Stimulated activated CD8-positive, alpha-beta memory T cell treated with anti-CD3 and anti-CD28 coated beads, Interleukin-12 subunit alpha, Interleukin-12 subunit beta, amount 100 ng/mL, for 1 hour (primary cell): Measurements from ENCODE around the gene FOXJ2.
"Not testable (repeated sequence)": the region's sequence is repeated elsewhere in the genome, so short reads cannot be mapped to it uniquely, and the experiment has no call there.

Source experiments
- DNase-seq: peaks from one replicate; pipeline ENCODE4 v3.0.0-alpha.2; 2020; ENCODE audit warnings: low read depth

The FOXJ2 gene

GRCh38 chr12:8030189-8030588, 2.3 kb upstream of the FOXJ2 start:
- DNase-seq: no peak

DNA sequence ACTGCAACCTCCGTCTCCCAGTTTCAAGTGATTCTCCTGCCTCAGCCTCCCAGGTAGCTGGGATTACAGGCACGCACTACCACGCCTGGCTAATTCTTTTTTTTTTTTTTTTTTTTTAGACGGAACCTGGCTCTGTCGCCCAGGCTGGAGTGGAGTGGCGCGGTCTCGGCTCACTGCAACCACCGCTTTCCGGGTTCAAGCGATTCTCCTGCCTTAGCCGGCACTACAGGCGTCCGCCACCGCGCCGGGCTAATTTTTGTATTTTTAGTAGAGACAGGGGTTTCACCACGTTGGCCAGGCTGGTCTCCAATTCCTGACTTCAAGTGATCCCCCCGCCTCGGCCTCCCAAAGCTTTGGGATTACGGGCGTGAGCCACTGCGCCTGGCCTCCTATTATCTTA, 1.5 kb upstream of the FOXJ2 start:
- not testable (repeated sequence) for DNase-seq

DNA sequence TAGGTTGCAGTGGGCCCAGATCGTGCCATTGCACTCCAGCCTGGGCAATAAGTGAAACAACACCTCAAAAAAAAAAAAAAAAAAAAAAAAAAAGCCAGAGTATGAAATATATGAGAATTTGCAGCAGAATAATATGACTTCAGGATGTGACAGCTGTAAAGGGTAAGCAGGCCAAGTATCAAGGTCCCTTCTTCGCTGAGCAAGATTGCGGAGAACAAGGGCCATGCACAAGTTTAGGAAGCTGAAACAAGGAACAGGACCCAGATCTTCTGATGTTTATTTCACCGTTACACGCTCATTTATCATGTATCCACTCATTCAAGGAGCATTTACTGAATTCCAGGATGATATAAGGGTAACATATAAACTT, 659 bp upstream of the FOXJ2 start:
- no peak for DNase-seq

DNA sequence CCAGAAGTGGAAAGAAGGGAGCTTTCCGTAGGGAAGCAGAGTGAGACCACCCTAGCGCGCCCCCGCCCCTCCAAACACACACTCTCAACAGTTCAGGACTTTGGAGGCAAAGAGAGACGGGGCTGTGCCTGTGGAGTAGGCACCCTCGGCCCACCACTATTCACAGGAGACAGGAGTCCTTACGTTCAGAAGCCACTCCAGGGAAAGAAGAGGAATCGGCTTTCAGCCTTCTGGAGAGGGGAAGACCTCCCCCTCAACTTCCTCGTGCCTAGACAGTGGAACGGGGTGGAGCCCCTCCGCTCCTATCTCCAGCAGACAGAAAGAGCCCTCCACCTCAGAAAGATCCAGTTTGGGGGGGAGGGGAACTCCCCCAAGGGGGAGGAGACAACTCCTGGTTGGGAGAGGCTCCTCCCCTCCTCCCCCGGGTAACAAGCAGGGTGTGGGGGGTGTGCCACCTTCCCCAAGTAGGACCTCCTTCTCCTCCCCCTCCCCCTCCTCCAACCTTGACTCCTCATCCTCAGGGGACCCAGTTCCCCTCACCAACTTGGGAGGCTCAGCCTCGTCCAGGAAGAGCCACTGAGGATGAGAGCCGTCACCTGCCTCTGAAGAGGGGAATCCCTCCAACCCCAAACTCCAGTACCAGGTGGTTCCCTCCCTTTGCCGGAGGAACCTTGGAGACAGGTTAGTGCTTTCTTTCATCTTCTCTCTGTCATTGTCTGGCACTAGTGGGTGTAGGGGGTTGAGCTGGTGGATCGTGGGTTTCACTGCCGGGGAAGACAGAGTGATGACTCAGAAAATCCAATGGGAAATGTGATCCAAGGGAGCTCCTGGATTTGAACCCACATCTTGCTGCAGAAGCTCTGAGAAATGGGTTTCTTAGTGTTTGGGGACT, 883 bp downstream of the FOXJ2 start:
- peak; percentile 15 for DNase-seq

- DNase-seq: no peak
Measured at GRCh38 chr12:8034802-8035201, 2.3 kb downstream of the FOXJ2 start.

DNA sequence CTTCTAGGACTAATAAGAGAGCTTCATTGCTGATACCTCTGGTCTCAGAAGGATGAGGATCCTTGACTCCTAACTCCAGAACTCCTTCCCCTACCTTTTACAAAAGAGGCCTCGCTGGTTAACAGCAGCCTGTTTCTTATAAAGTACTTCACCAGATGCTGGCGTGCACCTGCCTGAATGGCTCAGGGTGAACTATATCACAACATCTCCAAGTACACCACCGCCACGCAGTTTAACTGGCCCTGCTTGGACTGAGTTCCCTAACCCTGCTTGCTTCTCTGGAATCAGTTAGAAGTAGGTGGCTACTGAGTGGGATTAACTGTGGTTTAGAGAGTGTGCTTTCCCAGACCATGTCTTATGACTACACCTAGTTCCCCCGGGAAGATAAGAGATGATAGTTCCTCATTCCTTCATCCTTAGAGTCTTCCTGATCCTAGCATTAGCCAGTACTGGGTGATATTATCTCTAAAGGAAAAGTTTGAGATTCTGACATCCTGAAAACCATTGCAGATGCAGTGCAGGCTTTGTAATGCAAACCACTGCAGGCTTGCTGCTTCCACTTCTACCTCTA, 3.0 kb downstream of the FOXJ2 start:
- no peak for DNase-seq

DNA sequence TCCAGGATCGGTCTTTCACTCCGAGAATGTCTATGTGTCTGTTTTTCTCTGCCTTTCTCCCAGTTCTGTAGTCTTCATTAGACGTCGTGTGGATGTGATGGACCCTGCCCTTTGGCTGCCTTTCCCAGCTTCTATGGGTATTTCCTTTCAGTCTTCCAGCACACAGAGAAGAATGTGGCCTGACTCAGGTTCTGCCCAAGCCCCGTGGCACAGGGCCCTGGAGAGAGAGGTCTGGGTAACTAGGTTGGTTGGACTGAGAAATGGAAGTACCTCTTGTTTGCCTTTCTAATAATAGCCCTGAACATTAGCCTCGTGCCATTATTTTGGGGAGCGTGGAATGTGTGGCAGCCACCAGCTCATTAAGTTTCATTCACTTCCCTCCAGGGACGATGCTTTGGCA, 3.8 kb downstream of the FOXJ2 start:
- DNase-seq: no peak

DNA sequence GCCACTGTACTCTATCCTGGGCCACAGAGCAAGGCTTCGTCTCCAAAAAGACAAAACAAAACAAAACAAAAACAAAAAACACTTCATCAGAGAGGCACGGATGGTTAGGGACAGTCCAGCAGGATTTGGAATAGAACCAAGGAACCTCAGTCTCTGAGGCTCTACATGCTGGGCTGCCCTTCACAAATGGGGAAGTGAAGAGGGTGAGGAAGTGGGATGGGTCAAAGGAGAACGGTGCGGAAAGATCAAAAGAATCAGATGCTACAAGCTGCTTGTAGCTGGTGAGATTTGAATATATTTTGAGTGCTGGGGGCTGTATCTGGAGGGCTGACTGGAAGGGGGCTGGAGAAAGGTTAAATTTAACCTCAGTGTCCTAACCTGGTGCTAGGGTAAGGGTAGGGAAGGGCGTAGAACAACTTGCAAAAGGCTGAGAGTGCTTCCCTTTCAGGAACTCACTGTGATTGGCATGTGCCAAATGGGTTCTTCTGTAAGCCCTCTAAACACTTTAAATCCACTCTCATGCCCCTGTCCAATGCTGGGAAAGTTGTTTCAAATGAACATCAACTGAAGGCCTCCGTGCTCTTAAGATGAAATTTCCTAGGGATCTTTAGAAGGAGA, 4.6 kb downstream of the FOXJ2 start:
- DNase-seq: no peak

- no peak for DNase-seq
Measured at GRCh38 chr12:8037947-8038346, 5.4 kb downstream of the FOXJ2 start.

- DNase-seq: no peak
Measured at GRCh38 chr12:8038659-8039114, 6.2 kb downstream of the FOXJ2 start.

DNA sequence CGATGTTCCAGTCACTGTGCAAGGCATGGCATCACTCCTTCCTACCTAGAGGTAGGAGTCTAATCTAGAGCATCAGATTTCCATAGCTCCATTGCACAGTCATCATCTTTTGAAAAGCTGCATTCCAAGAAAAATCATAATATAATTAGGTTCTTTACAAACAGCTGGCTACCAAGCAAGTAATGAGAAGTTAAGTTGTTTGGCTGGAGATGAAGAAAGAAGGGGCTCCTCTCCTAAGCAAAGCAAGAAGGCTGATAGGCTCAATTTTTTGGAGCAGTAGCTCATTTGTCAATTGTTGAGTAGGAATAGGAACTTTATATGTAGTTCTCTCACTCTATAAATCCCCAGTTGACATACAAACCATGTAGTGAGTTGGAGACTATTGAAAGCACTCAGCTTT, 8.3 kb downstream of the FOXJ2 start:
- no peak for DNase-seq

DNA sequence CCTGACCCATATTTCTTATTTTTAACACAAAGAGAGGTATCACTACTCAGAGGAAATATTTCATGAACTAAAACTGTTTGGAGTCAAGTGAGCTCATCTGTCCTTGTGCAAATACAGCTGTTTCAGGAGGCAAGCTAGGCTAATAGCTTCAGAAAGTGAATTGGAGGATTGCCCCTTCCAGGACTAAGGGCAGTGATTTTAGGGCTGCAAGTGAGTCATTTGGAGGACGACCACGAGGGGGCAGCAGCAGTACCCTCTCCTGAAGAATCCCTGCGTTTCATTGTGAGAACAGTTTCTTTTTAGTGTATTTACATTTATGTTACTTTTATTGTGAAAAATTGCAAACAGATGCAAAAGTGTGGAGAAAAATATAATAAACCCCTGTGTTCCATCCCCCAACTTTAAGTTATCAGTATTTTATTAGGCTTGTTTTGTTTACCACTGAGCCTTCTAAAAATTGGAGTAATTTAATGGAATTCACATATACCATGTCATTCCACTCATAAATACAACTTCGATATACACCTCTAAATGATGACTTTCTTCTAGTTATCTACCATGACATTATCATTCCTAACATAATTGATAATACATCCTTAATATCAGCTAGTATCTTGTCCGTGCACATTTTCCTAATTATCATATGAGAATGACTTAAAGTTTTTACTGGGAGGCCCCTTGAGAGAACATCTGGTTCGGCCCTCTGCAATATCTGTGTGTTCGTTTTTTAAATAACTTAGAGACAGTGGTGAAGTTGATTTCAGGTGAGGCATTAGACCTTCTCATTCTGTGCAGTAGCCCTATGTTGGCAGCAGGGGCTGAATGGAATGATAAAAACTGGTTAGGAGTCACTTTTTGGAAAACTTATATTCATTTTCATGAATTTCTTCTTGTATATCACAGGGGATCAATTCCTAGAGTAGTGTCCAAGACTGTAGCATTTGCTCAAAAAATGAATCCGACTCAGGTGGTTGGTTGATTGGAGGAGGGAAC, 13.7 kb downstream of the FOXJ2 start:
- peak; percentile 80 for DNase-seq

DNA sequence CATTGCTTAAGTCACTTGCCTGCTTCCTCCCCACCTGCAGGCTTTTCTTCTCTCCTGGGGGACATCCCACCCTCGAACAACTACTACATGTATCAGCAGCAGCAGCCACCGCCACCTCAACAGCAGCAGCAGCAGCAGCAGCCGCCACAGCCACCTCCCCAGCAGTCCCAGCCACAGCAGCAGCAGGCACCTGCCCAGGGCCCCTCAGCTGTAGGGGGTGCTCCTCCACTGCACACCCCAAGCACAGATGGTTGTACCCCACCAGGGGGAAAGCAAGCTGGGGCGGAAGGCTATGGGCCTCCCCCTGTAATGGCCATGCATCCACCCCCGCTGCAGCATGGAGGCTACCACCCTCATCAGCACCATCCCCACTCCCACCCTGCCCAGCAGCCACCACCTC, 15.3 kb downstream of the FOXJ2 start:
- DNase-seq: no peak

- no peak for DNase-seq
Measured at GRCh38 chr12:8048906-8049305, 16.4 kb downstream of the FOXJ2 start.

GRCh38 chr12:8050600-8051250, 18.2 kb downstream of the FOXJ2 start:
- no peak for DNase-seq

- DNase-seq: no peak
Measured at GRCh38 chr12:8052679-8053078, 20.2 kb downstream of the FOXJ2 start.

- DNase-seq: no peak
Measured at GRCh38 chr12:8054816-8055215, 22.3 kb downstream of the FOXJ2 start.

GRCh38 chr12:8057306-8057705, 24.8 kb downstream of the FOXJ2 start:
- DNase-seq: no peak

- no peak for DNase-seq
Measured at GRCh38 chr12:8057839-8058238, 25.3 kb downstream of the FOXJ2 start.

- DNase-seq: no peak
Measured at GRCh38 chr12:8058506-8058905, 26.0 kb downstream of the FOXJ2 start.

DNA sequence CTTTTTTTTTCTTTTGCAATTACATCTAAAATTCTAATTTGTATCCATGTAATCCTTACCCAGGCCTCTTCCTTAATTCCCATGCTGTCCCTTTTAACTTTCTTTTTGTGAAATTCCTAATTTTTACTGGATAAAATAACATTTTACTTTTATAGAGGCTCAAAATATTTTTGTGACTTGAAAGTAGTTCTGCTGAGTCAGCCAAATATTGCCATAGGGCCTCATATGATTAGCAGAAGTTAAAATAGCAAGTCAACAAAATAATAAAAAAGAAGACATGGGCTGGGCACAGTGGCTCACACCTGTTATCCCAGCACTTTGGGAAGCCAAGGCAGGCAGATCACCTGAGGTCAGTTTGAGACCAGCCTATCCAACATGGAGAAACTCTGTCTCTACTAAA, 31.6 kb downstream of the FOXJ2 start:
- no peak for DNase-seq
